M059J (cell line): ENCODE results near the gene LRP1-AS. TPM values are rescaled to one million over a fixed set of nuclear protein-coding genes. Genes with fewer than 3 reads are reported as not detected.
A peak's percentile ranks its signal among the peaks of the same experiment; 100 is the strongest.
"Not testable (repeated sequence)": the region's sequence is repeated elsewhere in the genome, so short reads cannot be mapped to it uniquely, and the experiment has no call there.

Experiments
- DNase-seq: peaks from one replicate; pipeline ENCODE4 v3.0.0-alpha.2; 2012; ENCODE audit warnings: low read depth
- total RNA-seq: library from RNA; depleted of rRNA; stranded (reverse); fragments of >200 nt; shearing (Covaris generic); gene quantifications from 2 replicates; pipeline ENCODE4 v1.2.3, GENCODE V29; 2014

Gene LRP1-AS
- total RNA-seq, 1 experiment from 2014 or later = not detected

- no peak for DNase-seq
These were observed 7.4 kb downstream of the LRP1-AS start for GRCh38 chr12:57139796-57140649.

GRCh38 chr12:57138526-57139272 lies 8.7 kb downstream of the LRP1-AS start:
- DNase-seq = no peak

GRCh38 chr12:57135527-57136326 lies 11.7 kb downstream of the LRP1-AS start:
- DNase-seq = no peak

GRCh38 chr12:57134949-57135348 lies 12.5 kb downstream of the LRP1-AS start:
- DNase-seq = no peak

GRCh38 chr12:57133916-57134315 lies 13.5 kb downstream of the LRP1-AS start:
- no peak for DNase-seq

GRCh38 chr12:57133013-57133569 lies 14.3 kb downstream of the LRP1-AS start:
- DNase-seq = no peak

- no peak for DNase-seq
These were observed 15.3 kb downstream of the LRP1-AS start for GRCh38 chr12:57131896-57132744.

- no peak for DNase-seq
These were observed 16.5 kb downstream of the LRP1-AS start for GRCh38 chr12:57130941-57131340.

GRCh38 chr12:57129889-57130288 lies 17.5 kb downstream of the LRP1-AS start:
- DNase-seq = no peak

GRCh38 chr12:57129321-57129842 lies 18.0 kb downstream of the LRP1-AS start:
- DNase-seq = no peak

- DNase-seq = no peak
These were observed 18.7 kb downstream of the LRP1-AS start for GRCh38 chr12:57128519-57129247.

GRCh38 chr12:57127726-57128518 lies 19.5 kb downstream of the LRP1-AS start, which contains the start of gene LRP1:
Gene LRP1 (plus strand): TSS chr12:57128483. CDS start chr12:57128965, 482 bp downstream.
- peak; percentile 79 for DNase-seq

GRCh38 chr12:57127101-57127725 lies 20.2 kb downstream of the LRP1-AS start:
- peak; percentile 74 for DNase-seq

GRCh38 chr12:57126561-57126960 lies 20.9 kb downstream of the LRP1-AS start:
- no peak for DNase-seq

- DNase-seq = no peak
These were observed 21.4 kb downstream of the LRP1-AS start for GRCh38 chr12:57126061-57126460.

- DNase-seq = peak; percentile 66
These were observed 23.1 kb downstream of the LRP1-AS start for GRCh38 chr12:57124261-57124877.

GRCh38 chr12:57123813-57124212 lies 23.6 kb downstream of the LRP1-AS start:
- DNase-seq = no peak

- DNase-seq = not testable (repeated sequence)
These were observed 26.7 kb downstream of the LRP1-AS start for GRCh38 chr12:57120718-57121117.
